Measurements from ENCODE around the gene ZYG11B. TPM values are rescaled to one million over a fixed set of nuclear protein-coding genes. Genes with fewer than 3 reads are reported as not detected.

ZYG11B gene
- total RNA-seq, 4 donors from 2014 or later = 48.3 to 67.2 (median 59.7) TPM

- H3K9me3 ChIP-seq = no peaks in the 10 kb centered on the region
- 75 to 93% methylated on average over 6 to 7 of the region's 7 CpGs for WGBS, 2 donors (ENCODE audit: low coverage in 1 of 2)
- H3K36me3 ChIP-seq = peaks cover 0 to 26% of the 10 kb centered on the region in 2 donors
- TF ChIP-seq EP300 (IDR thresholded peaks at IDR 0.05) = no peak
- ATAC-seq = no peak
- peaks cover 0 to 22% (median 0%) of the 10 kb centered on the region in 3 donors for H3K4me1 ChIP-seq
- H3K27me3 ChIP-seq = no peaks in the 10 kb centered on the region
- no peak overlapping the region for H3K27ac ChIP-seq
- no peak overlapping the region for H3K4me3 ChIP-seq
These were observed 30.6 kb upstream of the ZYG11B start for GRCh38 chr1:52695627-52696026.

- peak within 1 kb of the TSS; percentile 73 to 87 for H3K4me3 ChIP-seq
- peak within 1 kb of the TSS; percentile 49 to 89 (median 85) for H3K27ac ChIP-seq
- WGBS, 2 donors (ENCODE audit: low coverage in 1 of 2) = 0 to 2% methylated on average over 10 to 17 of the region's 68 CpGs
- H3K9me3 ChIP-seq = no peaks in the 10 kb centered on the region
- peaks cover 0 to 2% of the 10 kb centered on the region in 2 donors for H3K36me3 ChIP-seq
- H3K27me3 ChIP-seq = no peaks in the 10 kb centered on the region
- peak; percentile 87 for ATAC-seq
- TF ChIP-seq POLR2A (IDR thresholded peaks at IDR 0.05) (peak in 1 of 2 donors; percentile 18), EP300 (IDR thresholded peaks at IDR 0.05) (no peak), CTCF (IDR thresholded peaks at IDR 0.05) (peak in 2 of 4 experiments; percentile 15 to 22), POLR2AphosphoS5 (IDR thresholded peaks at IDR 0.05) (peak; percentile 42)
- peaks cover 0 to 22% (median 0%) of the 10 kb centered on the region in 3 donors for H3K4me1 ChIP-seq
These were observed 28.2 kb upstream of the ZYG11B start, which contains the start of gene COA7 for GRCh38 chr1:52697795-52698674. TSS of gene COA7 (minus strand) at chr1:52698347. CDS start at chr1:52698326, 21 bp downstream.

- Histone ChIP-seq H3K9me3 (no peaks in the 10 kb centered on the region), H3K4me3 (peak overlapping the region; percentile 32 to 60), H3K36me3 (no peaks in the 10 kb centered on the region), H3K27ac (peak overlapping the region; percentile 3 to 88 (median 82)), H3K27me3 (no peaks in the 10 kb centered on the region), H3K4me1 (peaks cover 0 to 17% (median 0%) of the 10 kb centered on the region in 3 donors)
- ATAC-seq = peak; percentile 93
- WGBS, 2 donors (ENCODE audit: low coverage in 1 of 2) = 1 to 2% methylated on average over 11 to 13 of the region's 35 CpGs
- peak; percentile 43 for TF ChIP-seq POLR2AphosphoS5 (IDR thresholded peaks at IDR 0.05)
- no peak for TF ChIP-seq EP300 (IDR thresholded peaks at IDR 0.05)
- TF ChIP-seq POLR2A (IDR thresholded peaks at IDR 0.05) = no peak
These were observed 23.1 kb upstream of the ZYG11B start for GRCh38 chr1:52702886-52703787.

- Histone ChIP-seq H3K4me3 (no peak overlapping the region), H3K27ac (no peak overlapping the region), H3K27me3 (no peaks in the 10 kb centered on the region), H3K4me1 (peaks cover 0 to 22% (median 4%) of the 10 kb centered on the region in 3 donors), H3K9me3 (no peaks in the 10 kb centered on the region), H3K36me3 (no peaks in the 10 kb centered on the region)
- WGBS, 2 donors (ENCODE audit: low coverage in 1 of 2) = 57 to 82% methylated on average over 1 to 5 of the region's 6 CpGs
- no peak for TF ChIP-seq CTCF (IDR thresholded peaks at IDR 0.05)
- TF ChIP-seq EP300 (IDR thresholded peaks at IDR 0.05) = no peak
- TF ChIP-seq POLR2AphosphoS5 (IDR thresholded peaks at IDR 0.05) = no peak
- TF ChIP-seq POLR2A (IDR thresholded peaks at IDR 0.05) = no peak
- no peak for ATAC-seq
These were observed 20.1 kb upstream of the ZYG11B start for GRCh38 chr1:52706136-52706670.

- Histone ChIP-seq H3K9me3 (no peaks in the 10 kb centered on the region), H3K4me1 (peaks cover 0 to 22% (median 4%) of the 10 kb centered on the region in 3 donors), H3K27me3 (no peaks in the 10 kb centered on the region), H3K27ac (no peak overlapping the region), H3K4me3 (no peak overlapping the region), H3K36me3 (no peaks in the 10 kb centered on the region)
- TF ChIP-seq POLR2A (IDR thresholded peaks at IDR 0.05) = no peak
- TF ChIP-seq EP300 (IDR thresholded peaks at IDR 0.05) = no peak
- no peak for TF ChIP-seq POLR2AphosphoS5 (IDR thresholded peaks at IDR 0.05)
- no peak for TF ChIP-seq CTCF (IDR thresholded peaks at IDR 0.05)
- ATAC-seq = no peak
- 84 to 89% methylated on average over 7 to 9 of the region's 18 CpGs for WGBS, 2 donors (ENCODE audit: low coverage in 1 of 2)
These were observed 19.0 kb upstream of the ZYG11B start for GRCh38 chr1:52706941-52707926.

Measured in gastroesophageal sphincter (tissue), 4 donors.